Gastrocnemius medialis (tissue), 4 donors: ENCODE results near the gene FBXL19. TPM values are rescaled to one million over a fixed set of nuclear protein-coding genes. Genes with fewer than 3 reads are reported as not detected.

Source experiments
- ATAC-seq, 2 donors: fragments of 150-250 bp; one replicate each; pipeline ENCODE4 v1.9.1; 2016
- DNase-seq, 2 donors: peaks; one replicate each; pipeline ENCODE4 v3.0.0-alpha.2; 2019
- H3K27ac ChIP-seq, 4 donors: fragments of 200-600 bp; sonication (generic); 1 replicate in 1 of 4; 2 replicates in 3 of 4; pipeline ENCODE4 v1.5.1; 2016 to 2018; ENCODE audit warnings: mild to moderate bottlenecking in 2 of 4, moderate library complexity in 1 of 4
- H3K27me3 ChIP-seq, 3 donors: fragments of 200-600 bp; sonication (generic) in 2 of 3; 1 replicate in 1 of 3; 2 replicates in 2 of 3; pipeline versions ENCODE4 v1.5.1 to v1.6.0; 2016 to 2019; ENCODE audit warnings: mild to moderate bottlenecking in 1 of 3, moderate library complexity in 1 of 3
- H3K36me3 ChIP-seq, 2 donors: fragments of 200-600 bp; sonication (generic) in 1 of 2; one replicate each; pipeline ENCODE4 v1.5.1; 2017 to 2018
- H3K4me1 ChIP-seq, 2 donors: fragments of 200-600 bp; sonication (generic) in 1 of 2; one replicate each; pipeline ENCODE4 v1.5.1; 2016 to 2017; ENCODE audit warnings: mild to moderate bottlenecking in 2 of 2
- H3K4me3 ChIP-seq, 4 donors: fragments of 200-600 bp; sonication (generic) in 3 of 4; 1 replicate in 1 of 4; 2 replicates in 3 of 4; pipeline ENCODE4 v1.5.1; 2016 to 2019; ENCODE audit warnings: mild to moderate bottlenecking in 2 of 4
- H3K9me3 ChIP-seq, 3 donors: fragments of 200-600 bp; sonication (generic) in 2 of 3; 1 replicate in 1 of 3; 2 replicates in 2 of 3; pipeline ENCODE4 v1.5.1; 2016 to 2019
- CTCF ChIP-seq, 5 experiments: fragments of 450-650 bp in 3 of 5; fragments of 200-600 bp in 2 of 5; sonication (generic) in 2 of 5; IDR thresholded peaks in 4 of 5; conservative IDR thresholded peaks in 1 of 5; 1 replicate in 4 of 5; 2 replicates in 1 of 5; pipeline ENCODE4 v1.5.1; 2016 to 2019; ENCODE audit warnings: antibody characterized with exemption in 5 of 5, mild to moderate bottlenecking in 3 of 5, moderate library complexity in 3 of 5
- POLR2A ChIP-seq, 2 donors: fragments of 450-650 bp; IDR thresholded peaks; one replicate each; pipeline ENCODE4 v1.6.1; 2017; ENCODE audit warnings: antibody characterized with exemption in 2 of 2, mild to moderate bottlenecking in 2 of 2, moderate library complexity in 2 of 2
- in situ Hi-C, 4 donors: fragments of 200-750 bp; cut with MboI; loops; one replicate each; pipeline versions ENCODE4 v1.15.0 to v1.8.0; 2017; ENCODE audit warnings: low sequenced_read_pairs in 4 of 4
- intact Hi-C: fragments of 100-400 bp; cut with DNase I; formaldehyde crosslinking; loops from one replicate; pipeline ENCODE4 v1.15.1; 2023; ENCODE audit warnings: low total_unique reads
- total RNA-seq, 4 donors: library from RNA; depleted of rRNA; stranded (reverse); fragments of >200 nt; gene quantifications; one replicate each; pipeline versions ENCODE4 v1.1.0 to v1.2.3, GENCODE V29; 2016

The FBXL19 gene
- total RNA-seq, 4 donors from 2014 or later: 3.4 to 7.9 (median 4.8) TPM

DNA sequence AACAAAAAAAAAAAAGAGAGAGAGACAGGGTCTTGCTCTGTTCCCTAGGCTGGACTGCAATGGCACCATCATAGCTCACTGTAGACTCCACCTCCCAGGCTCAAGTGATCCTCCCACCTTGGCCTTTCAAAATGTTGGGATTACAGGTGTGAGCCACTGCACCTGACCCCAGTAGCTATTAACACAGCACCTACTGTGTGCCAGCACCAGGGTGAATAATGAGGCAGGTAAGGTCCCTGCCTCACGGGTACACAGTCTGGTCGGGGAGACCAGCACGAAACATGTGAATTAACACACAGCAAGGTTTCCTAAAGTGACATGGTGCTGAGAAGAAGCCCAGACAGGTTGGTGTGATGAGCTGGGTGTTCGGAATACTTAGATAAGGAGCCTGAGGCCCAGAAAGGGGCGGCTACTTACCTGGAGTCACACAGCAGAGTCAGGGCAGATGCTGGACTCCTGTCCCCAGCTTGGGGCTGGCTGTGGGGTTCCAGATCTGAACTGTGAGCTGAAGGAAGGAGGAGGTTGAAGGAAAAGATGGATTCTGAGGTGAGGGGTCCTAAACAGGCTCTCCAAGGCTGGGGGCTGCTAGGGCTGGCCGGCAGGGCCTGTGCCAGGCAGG is 10.5 kb upstream of the FBXL19 start:
- no peak for TF ChIP-seq POLR2A (IDR thresholded peaks at IDR 0.05)
- no peak for TF ChIP-seq CTCF (IDR thresholded peaks at IDR 0.05 in 4 of 5, conservative IDR thresholded peaks at IDR 0.05 in 1 of 5)
- H3K9me3 ChIP-seq: no peaks in the 10 kb centered on the region
- in situ Hi-C loops: no loop called here

GRCh38 chr16:30914830-30915229 is 8.5 kb upstream of the FBXL19 start:
- no peaks in the 10 kb centered on the region for H3K9me3 ChIP-seq
- no peak overlapping the region for H3K4me3 ChIP-seq
- intact Hi-C loops (no loop called here), in situ Hi-C loops (loop anchor here in 2 of 4 donors (5.0 kb wide), 1 partner anchor 68 kb away; no protein-coding TSS in a partner anchor)
- no peaks in the 10 kb centered on the region for H3K4me1 ChIP-seq
- H3K36me3 ChIP-seq: no peaks in the 10 kb centered on the region
- no peaks in the 10 kb centered on the region for H3K27me3 ChIP-seq
- DNase-seq: no peak
- TF ChIP-seq CTCF (IDR thresholded peaks at IDR 0.05 in 4 of 5, conservative IDR thresholded peaks at IDR 0.05 in 1 of 5) (no peak), POLR2A (IDR thresholded peaks at IDR 0.05) (no peak)
- H3K27ac ChIP-seq: no peak overlapping the region
- ATAC-seq: no peak

More for the DNA sequence above, 10.5 kb upstream of the FBXL19 start:
- Histone ChIP-seq H3K36me3 (no peaks in the 10 kb centered on the region), H3K4me3 (no peak overlapping the region), H3K27ac (no peak overlapping the region), H3K4me1 (no peaks in the 10 kb centered on the region), H3K27me3 (no peaks in the 10 kb centered on the region)
- DNase-seq (no peak), ATAC-seq (no peak)
- intact Hi-C loops: no loop called here

DNA sequence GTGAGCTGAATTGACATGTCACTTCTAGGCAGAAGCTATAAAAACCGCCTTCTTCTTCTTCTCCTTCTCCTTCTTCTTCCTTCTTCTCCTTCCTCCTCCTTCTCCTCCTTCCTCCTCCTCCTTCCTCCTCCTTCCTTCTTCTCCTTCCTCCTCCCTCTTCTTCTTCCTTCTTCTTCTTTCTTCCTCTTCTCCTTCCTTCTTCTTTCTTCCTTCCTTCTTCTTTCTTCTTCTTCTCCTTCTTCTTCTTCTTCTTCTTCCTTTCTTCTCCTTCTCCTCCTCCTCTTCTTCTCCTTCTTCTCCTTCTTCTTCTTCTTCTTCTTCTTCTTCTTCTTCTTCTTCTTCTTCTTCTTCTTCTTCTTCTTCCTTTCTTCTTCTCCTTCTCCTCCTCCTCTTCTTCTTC is 4.8 kb upstream of the FBXL19 start:
- Histone ChIP-seq H3K36me3 (no peaks in the 10 kb centered on the region), H3K27ac (no peak overlapping the region), H3K27me3 (no peaks in the 10 kb centered on the region), H3K9me3 (no peaks in the 10 kb centered on the region), H3K4me1 (peaks cover 2 to 5% of the 10 kb centered on the region in 2 donors), H3K4me3 (no peak overlapping the region)
- no peak for ATAC-seq
- no peak for TF ChIP-seq CTCF (IDR thresholded peaks at IDR 0.05 in 4 of 5, conservative IDR thresholded peaks at IDR 0.05 in 1 of 5)
- TF ChIP-seq POLR2A (IDR thresholded peaks at IDR 0.05): no peak
- DNase-seq: no peak
- intact Hi-C loops: no loop called here
- in situ Hi-C loops: loop anchor here in 2 of 4 donors (5.0 kb wide), 1 partner anchor 71 kb away; no protein-coding TSS in a partner anchor

DNA sequence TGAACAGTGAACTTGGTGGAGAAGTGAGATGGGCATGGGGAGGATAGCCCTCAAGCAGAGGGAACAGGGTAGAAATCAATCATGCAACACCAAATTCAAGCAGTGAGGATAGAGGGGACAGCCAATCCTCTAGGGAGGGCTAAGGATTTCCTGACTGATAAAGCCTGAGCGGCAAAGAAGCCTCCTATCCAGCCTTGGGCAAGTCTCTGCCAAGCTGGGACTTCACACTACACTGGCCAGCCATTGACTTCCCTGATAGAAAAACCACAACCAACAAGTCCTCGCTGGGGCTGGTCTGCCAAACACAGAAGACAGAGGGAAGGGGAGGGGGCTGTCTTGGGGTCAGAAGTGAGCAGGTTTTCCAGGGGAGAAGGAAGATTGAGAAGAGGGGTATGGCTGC is 2.5 kb upstream of the FBXL19 start:
- Histone ChIP-seq H3K4me1 (peaks cover 11% of the 10 kb centered on the region in 2 donors), H3K4me3 (no peak overlapping the region), H3K36me3 (no peaks in the 10 kb centered on the region), H3K27me3 (no peaks in the 10 kb centered on the region), H3K9me3 (no peaks in the 10 kb centered on the region), H3K27ac (no peak overlapping the region)
- ATAC-seq (no peak), DNase-seq (no peak)
- in situ Hi-C loops: loop anchor here in 1 of 4 donors (5.0 kb wide), 1 partner anchor 79 kb away; no protein-coding TSS in a partner anchor
- intact Hi-C loops: loop anchor here (1.0 kb wide), 1 partner anchor 77 kb away; no protein-coding TSS in a partner anchor
- TF ChIP-seq CTCF (IDR thresholded peaks at IDR 0.05 in 4 of 5, conservative IDR thresholded peaks at IDR 0.05 in 1 of 5) (no peak), POLR2A (IDR thresholded peaks at IDR 0.05) (no peak)
